CD14-positive monocyte (primary cell): ENCODE data around the gene LRRK1. TPM values are rescaled to one million over a fixed set of nuclear protein-coding genes. Genes with fewer than 3 reads are reported as not detected.

ENCODE experiments used
- DNase-seq, 3 donors: peaks; one replicate each; pipeline ENCODE4 v3.0.0-alpha.2; 2011 to 2022
- H2AFZ ChIP-seq: 2 replicates; pipeline ENCODE4 v1.6.0; 2012; ENCODE audit warnings: mild to moderate bottlenecking, low read depth, low read length, inconsistent platforms; ENCODE audit not compliant: insufficient read depth, poor library complexity, severe bottlenecking
- H3K27ac ChIP-seq, 2 donors: 1 replicate in 1 of 2; 2 replicates in 1 of 2; pipeline ENCODE4 v1.5.1; 2012 to 2013; ENCODE audit warnings: low read length in 2 of 2, control low read depth in 1 of 2, inconsistent platforms in 1 of 2, low read depth in 1 of 2, mild to moderate bottlenecking in 1 of 2
- H3K27me3 ChIP-seq, 2 donors: one replicate each; pipeline versions ENCODE4 v1.6.0 to v1.6.1; 2011 to 2013; ENCODE audit warnings: low read length in 2 of 2; ENCODE audit not compliant: control insufficient read depth in 2 of 2, insufficient read depth in 2 of 2
- H3K36me3 ChIP-seq, 2 donors: replicated peaks in 1 of 2; 1 replicate in 1 of 2; 2 replicates in 1 of 2; pipeline versions ENCODE4 v1.5.1 to v1.6.1; 2012 to 2013; ENCODE audit warnings: low read length in 2 of 2, control low read depth in 1 of 2, inconsistent platforms in 1 of 2, mild to moderate bottlenecking in 1 of 2; ENCODE audit not compliant: insufficient read depth in 2 of 2, control insufficient read depth in 1 of 2
- H3K4me1 ChIP-seq, 2 donors: 1 replicate in 1 of 2; 2 replicates in 1 of 2; pipeline versions ENCODE4 v1.5.1 to v1.6.1; 2012 to 2013; ENCODE audit warnings: low read length in 2 of 2, control low read depth in 1 of 2, inconsistent platforms in 1 of 2, mild to moderate bottlenecking in 1 of 2, moderate library complexity in 1 of 2; ENCODE audit not compliant: insufficient read depth in 2 of 2, control insufficient read depth in 1 of 2
- H3K4me2 ChIP-seq: replicated peaks from 2 replicates; pipeline ENCODE3; 2012; ENCODE audit warnings: low read length, moderate library complexity, mild to moderate bottlenecking; ENCODE audit not compliant: poor library complexity, severe bottlenecking; ENCODE audit errors: extremely low read depth
- H3K4me3 ChIP-seq, 3 experiments: fragments of 200-600 bp in 1 of 3; sonication (generic) in 1 of 3; replicated peaks in 1 of 3; 1 replicate in 2 of 3; 2 replicates in 1 of 3; pipeline ENCODE4 v1.5.1; 2011 to 2013; ENCODE audit warnings: low read length in 3 of 3, mild to moderate bottlenecking in 3 of 3, control low read depth in 2 of 3, low read depth in 2 of 3, inconsistent platforms in 1 of 3, moderate library complexity in 1 of 3
- H3K79me2 ChIP-seq: 2 replicates; pipeline ENCODE4 v1.6.0; 2012; ENCODE audit warnings: mild to moderate bottlenecking, control low read depth, inconsistent platforms, low read length, moderate library complexity; ENCODE audit not compliant: insufficient read depth
- H3K9ac ChIP-seq: 2 replicates; pipeline ENCODE4 v1.6.0; 2017; ENCODE audit warnings: low read length, mild to moderate bottlenecking; ENCODE audit not compliant: insufficient read depth, poor library complexity, severe bottlenecking
- H3K9me3 ChIP-seq, 2 donors: replicated peaks in 1 of 2; 1 replicate in 1 of 2; 2 replicates in 1 of 2; pipeline versions ENCODE4 v1.5.1 to v1.6.1; 2012 to 2013; ENCODE audit warnings: low read length in 2 of 2, control low read depth in 1 of 2; ENCODE audit not compliant: control insufficient read depth in 1 of 2, insufficient read depth in 1 of 2
- H4K20me1 ChIP-seq: 2 replicates; pipeline ENCODE4 v1.6.0; 2012; ENCODE audit warnings: mild to moderate bottlenecking, low read length, control low read depth, moderate library complexity; ENCODE audit not compliant: insufficient read depth
- H3K27ac Mint-ChIP-seq, 7 donors: one replicate each; pipeline ENCODE4 v1.8.0; 2020; ENCODE audit warnings: mild to moderate bottlenecking in 7 of 7, mixed read lengths in 7 of 7, moderate library complexity in 6 of 7, inconsistent platforms in 2 of 7
- H3K27me3 Mint-ChIP-seq, 3 donors: one replicate each; pipeline ENCODE4 v1.8.0; 2021 to 2022; ENCODE audit warnings: low read depth in 3 of 3, mild to moderate bottlenecking in 3 of 3, mixed read lengths in 3 of 3, moderate library complexity in 3 of 3, inconsistent platforms in 1 of 3
- H3K36me3 Mint-ChIP-seq, 2 donors: one replicate each; pipeline ENCODE4 v1.8.0; 2020; ENCODE audit warnings: mixed read lengths in 2 of 2, inconsistent platforms in 1 of 2, mild to moderate bottlenecking in 1 of 2
- H3K4me1 Mint-ChIP-seq: one replicate; pipeline ENCODE4 v1.8.0; 2020; ENCODE audit warnings: mild to moderate bottlenecking, mixed read lengths
- H3K4me3 Mint-ChIP-seq, 2 donors: one replicate each; pipeline ENCODE4 v1.8.0; 2020; ENCODE audit warnings: mild to moderate bottlenecking in 2 of 2, mixed read lengths in 2 of 2, moderate library complexity in 1 of 2
- H3K9me3 Mint-ChIP-seq, 7 donors: one replicate each; pipeline ENCODE4 v1.8.0; 2020 to 2022; ENCODE audit warnings: mixed read lengths in 7 of 7, mild to moderate bottlenecking in 6 of 7, moderate library complexity in 6 of 7, inconsistent platforms in 2 of 7
- CTCF ChIP-seq: fragments of 200-600 bp; IDR thresholded peaks from one replicate; pipeline ENCODE4 v1.8.0; 2022; ENCODE audit warnings: antibody characterized with exemption, mild to moderate bottlenecking
- WGBS: methylation state at CpG from one replicate; pipeline ENCODE4 v1.1.5; 2013; ENCODE audit warnings: missing lambda C conversion rate; ENCODE audit not compliant: insufficient coverage; 5-methylcytosine and 5-hydroxymethylcytosine counted together
- intact Hi-C, 2 donors: fragments of 100-400 bp; cut with micrococcal nuclease; formaldehyde crosslinking; loops; one replicate each; pipeline versions ENCODE4 v1.15.0 to v1.15.1; 2023
- polyA plus RNA-seq, 3 donors: library from polyadenylated mRNA; depleted of rRNA in 1 of 3; unstranded in 2 of 3; stranded (reverse) in 1 of 3; fragments of 300-500 nt in 2 of 3; fragments of >200 nt in 1 of 3; fragmentation: Illumina TruSeq in 2 of 3; gene quantifications; 1 replicate in 2 of 3; 2 replicates in 1 of 3; pipeline ENCODE4 v1.2.3, GENCODE V29; 2012 to 2021

The LRRK1 gene
- polyA plus RNA-seq, 3 donors, result 1.7 to 18.9 (median 5.4) TPM

- Histone ChIP-seq H3K9ac (no peak overlapping the region), H3K79me2 (no peaks in the 10 kb centered on the region), H3K36me3 (no peaks in the 10 kb centered on the region), H3K27ac (no peak overlapping the region), H3K4me3 (no peak overlapping the region), H3K27me3 (no peaks in the 10 kb centered on the region), H3K9me3 (peaks cover 0 to 5% of the 10 kb centered on the region in 2 donors), H3K4me2 (no peak overlapping the region), H4K20me1 (no peaks in the 10 kb centered on the region), H2AFZ (no peak overlapping the region), H3K4me1 (peaks cover 0 to 9% of the 10 kb centered on the region in 2 donors)
- Mint-ChIP-seq H3K27ac (peak overlapping the region in 1 of 7 donors; percentile 57), H3K27me3 (peaks cover 3 to 5% (median 5%) of the 10 kb centered on the region in 3 donors), H3K4me3 (no peak overlapping the region), H3K9me3 (peaks cover 0 to 14% (median 3%) of the 10 kb centered on the region in 7 donors), H3K36me3 (peaks cover 2 to 3% of the 10 kb centered on the region in 2 donors), H3K4me1 (peaks cover 12% of the 10 kb centered on the region)
- TF ChIP-seq CTCF, result no peak
- DNase-seq, result no peak
- intact Hi-C loops, result loop anchor here in 1 of 2 donors (10.0 kb wide), 1 partner anchor 344 kb away; the partner anchor contains the start of gene CHSY1
- WGBS, result 65% methylated on average over 6 of the region's 10 CpGs
These were observed 8.1 kb upstream of the LRRK1 start for GRCh38 chr15:100911086-100911485.

GRCh38 chr15:100913961-100914360 is 5.2 kb upstream of the LRRK1 start:
- Histone ChIP-seq H3K9ac (no peak overlapping the region), H3K4me2 (no peak overlapping the region), H2AFZ (no peak overlapping the region), H3K36me3 (no peaks in the 10 kb centered on the region), H3K27me3 (no peaks in the 10 kb centered on the region), H3K79me2 (no peaks in the 10 kb centered on the region), H3K27ac (no peak overlapping the region), H3K4me3 (no peak overlapping the region), H3K9me3 (peaks cover 0 to 5% of the 10 kb centered on the region in 2 donors), H4K20me1 (no peaks in the 10 kb centered on the region), H3K4me1 (peaks cover 9 to 16% of the 10 kb centered on the region in 2 donors)
- no peak for DNase-seq
- Mint-ChIP-seq H3K36me3 (peaks cover 2 to 3% of the 10 kb centered on the region in 2 donors), H3K27me3 (peaks cover 4 to 8% (median 5%) of the 10 kb centered on the region in 3 donors), H3K27ac (no peak overlapping the region), H3K4me3 (no peak overlapping the region), H3K9me3 (peaks cover 0 to 14% (median 3%) of the 10 kb centered on the region in 7 donors), H3K4me1 (peaks cover 11% of the 10 kb centered on the region)
- no peak for TF ChIP-seq CTCF
- intact Hi-C loops, result loop anchor here in 1 of 2 donors (10.0 kb wide), 1 partner anchor 341 kb away; the partner anchor contains the start of gene CHSY1
- 93% methylated on average over 4 of the region's 4 CpGs for WGBS
